Testis (tissue), 3 donors: ENCODE measurements around the gene COG4. TPM values are rescaled to one million over a fixed set of nuclear protein-coding genes. Genes with fewer than 3 reads are reported as not detected.

Experiments used
- DNase-seq: peaks from one replicate; pipeline ENCODE4 v3.0.0-alpha.2; 2019
- H3K27ac ChIP-seq, 2 donors: fragments of 200-600 bp; sonication (generic); one replicate each; pipeline ENCODE4 v1.5.1; 2019
- H3K27me3 ChIP-seq: fragments of 200-600 bp; sonication (generic); one replicate; pipeline ENCODE4 v1.5.1; 2019
- H3K36me3 ChIP-seq: fragments of 200-600 bp; sonication (generic); one replicate; pipeline ENCODE4 v1.5.1; 2017; ENCODE audit warnings: low read depth; ENCODE audit errors: missing control alignments
- H3K4me1 ChIP-seq: fragments of 200-600 bp; sonication (generic); one replicate; pipeline ENCODE4 v1.5.1; 2019
- H3K4me3 ChIP-seq, 2 donors: fragments of 200-600 bp; sonication (generic); one replicate each; pipeline ENCODE4 v1.5.1; 2017 to 2019
- H3K9me3 ChIP-seq: fragments of 200-600 bp; sonication (generic); one replicate; pipeline ENCODE4 v1.5.1; 2017
- POLR2A ChIP-seq: fragments of 450-650 bp; IDR thresholded peaks from one replicate; pipeline ENCODE4 v1.6.1; 2017; ENCODE audit warnings: antibody characterized with exemption, mild to moderate bottlenecking, moderate library complexity
- WGBS, 2 donors: methylation state at CpG; one replicate each; pipeline ENCODE4 v1.1.5; 2018; 5-methylcytosine and 5-hydroxymethylcytosine counted together
- intact Hi-C: fragments of 100-400 bp; cut with DNase I; formaldehyde crosslinking; loops from one replicate; pipeline ENCODE4 v1.15.1; 2023; ENCODE audit warnings: low total_unique reads
- polyA plus RNA-seq: library from polyadenylated mRNA; stranded (reverse); fragments of 350-450 nt; fragmentation: Illumina TruSeq; extraction: RNeasy Lipid Tissue Mini Kit (QIAGEN cat#74804); gene quantifications from one replicate; pipeline ENCODE4 v1.2.3, GENCODE V29; 2014; ENCODE audit warnings: low read depth, low replicate concordance; ENCODE audit not compliant: insufficient read depth
- total RNA-seq, 2 donors: library from RNA; depleted of rRNA; stranded (reverse); fragments of >200 nt; gene quantifications; one replicate each; pipeline ENCODE4 v1.2.3, GENCODE V29; 2016
- TF ChIP-seq, protein P1 (sequence below), 3 experiments: fragments of 450-650 bp in 2 of 3; fragments of 200-600 bp in 1 of 3; sonication (generic) in 1 of 3; IDR thresholded peaks; one replicate each; pipeline ENCODE4 v1.5.1; 2016 to 2019; ENCODE audit warnings: antibody characterized with exemption in 3 of 3, mild to moderate bottlenecking in 2 of 3, moderate library complexity in 1 of 3

Gene COG4
- total and polyA plus RNA-seq, 3 donors from 2014 or later = 65.9 to 85.9 (median 85.2) TPM

DNA sequence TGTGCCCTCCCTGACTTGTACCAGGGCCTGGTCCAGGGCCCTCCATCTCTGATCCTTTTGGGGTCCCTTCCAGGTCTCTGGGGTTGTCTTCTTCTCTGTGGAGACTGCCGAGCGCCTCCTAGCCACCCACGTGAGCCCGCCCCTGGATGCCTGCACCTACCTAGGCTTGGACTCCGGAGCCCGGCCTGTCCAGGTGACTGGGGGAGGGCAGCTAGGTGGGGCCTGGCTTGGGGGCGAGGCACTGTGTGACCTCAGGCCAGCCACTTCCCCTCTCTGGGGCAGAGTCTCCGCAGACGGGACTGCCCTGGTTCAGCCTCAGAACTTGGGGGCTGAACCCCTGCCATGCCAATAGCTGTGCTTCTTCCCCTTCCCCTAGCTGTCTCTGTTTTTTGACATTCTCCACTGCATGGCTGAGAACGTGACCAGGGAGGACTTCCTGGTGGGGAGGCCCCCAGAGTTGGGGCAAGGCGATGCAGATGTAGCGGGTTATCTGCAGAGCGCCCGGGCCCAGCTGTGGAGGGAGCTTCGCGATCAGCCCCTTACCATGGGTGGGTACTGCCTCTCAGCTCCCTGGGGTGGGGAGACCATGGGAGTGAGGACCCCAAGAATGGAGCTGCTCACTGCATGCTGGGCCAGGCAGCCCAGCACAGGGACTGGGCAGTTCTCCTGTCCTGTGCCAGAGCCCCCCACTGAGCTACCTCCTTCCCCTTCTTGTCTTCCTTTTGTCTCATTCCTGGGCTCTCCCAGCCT, 54.4 kb downstream of the COG4 start:
- TF ChIP-seq, protein P1, sequence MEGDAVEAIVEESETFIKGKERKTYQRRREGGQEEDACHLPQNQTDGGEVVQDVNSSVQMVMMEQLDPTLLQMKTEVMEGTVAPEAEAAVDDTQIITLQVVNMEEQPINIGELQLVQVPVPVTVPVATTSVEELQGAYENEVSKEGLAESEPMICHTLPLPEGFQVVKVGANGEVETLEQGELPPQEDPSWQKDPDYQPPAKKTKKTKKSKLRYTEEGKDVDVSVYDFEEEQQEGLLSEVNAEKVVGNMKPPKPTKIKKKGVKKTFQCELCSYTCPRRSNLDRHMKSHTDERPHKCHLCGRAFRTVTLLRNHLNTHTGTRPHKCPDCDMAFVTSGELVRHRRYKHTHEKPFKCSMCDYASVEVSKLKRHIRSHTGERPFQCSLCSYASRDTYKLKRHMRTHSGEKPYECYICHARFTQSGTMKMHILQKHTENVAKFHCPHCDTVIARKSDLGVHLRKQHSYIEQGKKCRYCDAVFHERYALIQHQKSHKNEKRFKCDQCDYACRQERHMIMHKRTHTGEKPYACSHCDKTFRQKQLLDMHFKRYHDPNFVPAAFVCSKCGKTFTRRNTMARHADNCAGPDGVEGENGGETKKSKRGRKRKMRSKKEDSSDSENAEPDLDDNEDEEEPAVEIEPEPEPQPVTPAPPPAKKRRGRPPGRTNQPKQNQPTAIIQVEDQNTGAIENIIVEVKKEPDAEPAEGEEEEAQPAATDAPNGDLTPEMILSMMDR (IDR thresholded peaks at IDR 0.05) = no peak
- TF ChIP-seq POLR2A = no peak
- no peaks in the 10 kb centered on the region for H3K9me3 ChIP-seq
- no peaks in the 10 kb centered on the region for H3K36me3 ChIP-seq
- no peak for DNase-seq
- no peak overlapping the region for H3K27ac ChIP-seq
- no peaks in the 10 kb centered on the region for H3K4me1 ChIP-seq
- no peaks in the 10 kb centered on the region for H3K27me3 ChIP-seq
- H3K4me3 ChIP-seq = no peak overlapping the region
- intact Hi-C loops = no loop called here
- 92 to 95% methylated on average over 9 to 14 of the region's 16 CpGs for WGBS, 2 donors

DNA sequence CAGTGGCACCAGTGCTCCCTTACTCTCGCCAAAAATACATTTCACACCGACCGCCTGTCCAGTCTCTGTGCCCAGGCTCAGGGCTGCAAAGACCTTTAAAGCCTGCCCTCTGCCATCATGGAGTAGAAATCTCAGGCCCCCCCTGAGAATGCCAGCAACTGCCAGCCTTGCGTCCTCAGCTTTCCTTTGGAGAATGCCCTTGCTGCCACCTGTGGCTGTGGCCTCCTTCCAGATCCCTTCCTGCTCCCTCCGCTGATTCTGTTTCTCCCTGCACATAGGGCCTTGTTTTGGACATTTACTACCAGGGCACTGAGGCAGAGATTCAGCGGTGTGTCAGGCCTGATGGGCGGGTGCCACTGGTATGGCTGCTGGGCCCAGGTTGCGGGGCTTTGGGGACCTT, 55.7 kb downstream of the COG4 start:
- Histone ChIP-seq H3K4me1 (no peaks in the 10 kb centered on the region), H3K36me3 (no peaks in the 10 kb centered on the region), H3K4me3 (no peak overlapping the region), H3K27ac (no peak overlapping the region), H3K27me3 (no peaks in the 10 kb centered on the region), H3K9me3 (no peaks in the 10 kb centered on the region)
- DNase-seq = no peak
- TF ChIP-seq, protein P1 (IDR thresholded peaks at IDR 0.05) = no peak
- TF ChIP-seq POLR2A = no peak
- WGBS, 2 donors = 96% methylated on average over 5 to 8 of the region's 8 CpGs
- intact Hi-C loops = no loop called here

DNA sequence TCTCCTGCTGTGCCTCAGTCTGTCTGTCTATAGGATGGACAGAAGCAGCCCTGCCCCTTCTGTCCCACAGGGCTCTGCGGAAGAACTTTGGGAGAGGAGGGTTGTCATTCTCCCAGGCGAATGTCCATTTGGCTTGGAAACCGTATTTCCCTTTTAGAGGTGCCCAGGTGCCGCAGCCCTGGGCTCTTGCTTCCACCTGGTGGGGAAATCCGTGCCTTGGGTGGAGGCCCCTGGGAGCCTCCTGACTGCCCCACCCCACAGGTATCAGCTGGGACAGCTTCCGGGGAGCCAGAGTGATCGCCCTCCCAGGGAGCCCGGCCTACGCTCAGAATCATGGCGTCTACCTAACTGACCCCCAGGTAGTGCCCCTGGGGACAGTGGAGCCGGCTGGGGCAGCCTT, 56.2 kb downstream of the COG4 start:
- no peaks in the 10 kb centered on the region for H3K4me1 ChIP-seq
- no peak for DNase-seq
- H3K36me3 ChIP-seq = no peaks in the 10 kb centered on the region
- no peak overlapping the region for H3K27ac ChIP-seq
- TF ChIP-seq, protein P1 (IDR thresholded peaks at IDR 0.05) = no peak
- no peak for TF ChIP-seq POLR2A
- no peaks in the 10 kb centered on the region for H3K9me3 ChIP-seq
- no peaks in the 10 kb centered on the region for H3K27me3 ChIP-seq
- WGBS, 2 donors = 67 to 95% methylated on average over 1 to 11 of the region's 11 CpGs
- intact Hi-C loops = no loop called here
- H3K4me3 ChIP-seq = no peak overlapping the region

DNA sequence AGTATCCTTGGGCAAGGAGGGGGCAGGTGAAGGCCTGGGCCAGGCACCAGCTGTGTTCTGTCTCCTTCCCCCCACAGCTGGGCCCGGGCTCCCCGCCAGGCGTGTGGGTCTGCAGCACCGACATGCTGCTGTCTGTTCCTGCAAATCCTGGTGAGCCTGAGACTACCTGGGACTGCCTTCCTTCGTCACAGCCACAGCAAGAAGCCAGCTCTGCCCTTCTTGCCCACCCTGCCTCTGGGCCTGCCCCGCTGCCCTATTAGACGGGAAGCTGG, 56.6 kb downstream of the COG4 start:
- no peak for DNase-seq
- WGBS, 2 donors = 77% methylated on average over 7 of the region's 7 CpGs; no CpG with 5 or more reads in 1 of the 2 donors

DNA sequence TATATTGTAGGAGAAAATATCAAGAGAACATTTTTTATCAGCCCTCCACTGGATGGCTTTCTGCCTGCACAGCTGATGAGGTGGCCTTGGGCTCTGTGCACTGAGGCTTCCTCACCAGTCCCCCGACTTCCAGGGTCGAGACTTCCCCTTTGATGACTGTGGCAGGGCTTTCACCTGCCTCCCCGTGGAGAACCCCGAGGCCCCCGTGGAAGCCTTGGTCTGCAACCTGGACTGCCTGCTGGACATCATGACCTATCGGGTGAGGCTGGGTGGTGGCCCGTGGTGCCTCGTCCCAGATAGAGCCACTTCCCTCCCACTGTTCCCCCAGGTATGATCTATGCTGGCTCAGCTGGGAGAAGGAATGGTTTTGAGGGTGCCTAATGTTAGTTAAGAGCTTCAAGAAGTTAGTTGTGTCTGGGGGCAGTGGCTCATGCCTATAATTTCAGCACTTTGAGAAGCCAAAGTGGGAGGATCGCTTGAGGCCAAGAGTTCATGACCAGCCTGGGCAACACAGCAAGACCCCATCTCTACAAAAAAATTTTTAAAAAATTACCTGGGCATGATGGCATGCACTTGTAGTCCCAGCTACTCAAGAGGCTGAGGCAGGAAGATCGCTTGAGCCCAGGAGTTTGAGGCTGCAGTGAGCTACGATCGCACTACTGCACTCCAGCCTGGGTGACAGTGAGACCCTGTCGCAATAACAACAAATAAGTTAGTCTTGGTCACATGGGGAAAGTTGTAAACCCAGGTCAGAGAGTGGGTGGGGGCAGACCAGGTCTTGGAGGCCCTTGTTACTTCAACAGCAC, 57.2 kb downstream of the COG4 start:
- Histone ChIP-seq H3K36me3 (no peaks in the 10 kb centered on the region), H3K27ac (no peak overlapping the region), H3K4me3 (no peak overlapping the region), H3K4me1 (no peaks in the 10 kb centered on the region), H3K27me3 (no peaks in the 10 kb centered on the region), H3K9me3 (no peaks in the 10 kb centered on the region)
- TF ChIP-seq POLR2A = no peak
- TF ChIP-seq, protein P1 (IDR thresholded peaks at IDR 0.05) = no peak
- intact Hi-C loops = no loop called here
- no peak for DNase-seq
- WGBS, 2 donors = 78 to 83% methylated on average over 13 of the region's 13 CpGs

More for the DNA sequence above, 56.6 kb downstream of the COG4 start:
- TF ChIP-seq POLR2A = no peak
- Histone ChIP-seq H3K9me3 (no peaks in the 10 kb centered on the region), H3K4me1 (no peaks in the 10 kb centered on the region), H3K27ac (no peak overlapping the region), H3K4me3 (no peak overlapping the region), H3K36me3 (no peaks in the 10 kb centered on the region), H3K27me3 (no peaks in the 10 kb centered on the region)
- intact Hi-C loops = no loop called here
